A673 (cell line): ENCODE results near the gene PLTP. TPM values are rescaled to one million over a fixed set of nuclear protein-coding genes. Genes with fewer than 3 reads are reported as not detected.
"Not testable (repeated sequence)": the region's sequence is repeated elsewhere in the genome, so short reads cannot be mapped to it uniquely, and the experiment has no call there.

Experiments
- BruUV-seq: library from RNA; stranded (reverse); fragments of 400-500 nt; replicated peaks from 2 replicates; lab custom pipeline; 2021; lab: Mats Ljungman, UMichigan
- CTCF ChIA-PET: fragments of 300-600 bp; sonication (Branson Sonifier 250); formaldehyde crosslinking; loops from one replicate; lab custom pipeline; 2022; ENCODE audit warnings: antibody characterized with exemption; lab: Charles Lee
- POLR2A ChIA-PET: fragments of 300-600 bp; sonication (Branson Sonifier 250); formaldehyde crosslinking; loops from one replicate; lab custom pipeline; 2022; ENCODE audit warnings: antibody characterized with exemption; ENCODE audit not compliant: low non-redundant PET; lab: Charles Lee
- DNase-seq: peaks from one replicate; pipeline ENCODE4 v3.0.0-alpha.2; 2015; ENCODE audit warnings: low spot score
- H3K27ac ChIP-seq: fragments of 200-600 bp; sonication (generic); 2 replicates; pipeline ENCODE4 v1.5.1; 2016; ENCODE audit warnings: mixed run types, low read depth, mild to moderate bottlenecking, mixed read lengths, antibody characterized with exemption, low read length; ENCODE audit not compliant: poor library complexity, severe bottlenecking
- H3K27me3 ChIP-seq: fragments of 200-600 bp; sonication (generic); replicated peaks from 2 replicates; pipeline ENCODE4 v1.6.1; 2017; ENCODE audit warnings: mixed run types, low read depth, mild to moderate bottlenecking, mixed read lengths, antibody characterized with exemption, low read length; ENCODE audit not compliant: insufficient read depth, poor library complexity
- H3K36me3 ChIP-seq: fragments of 200-600 bp; sonication (generic); 2 replicates; pipeline ENCODE4 v1.6.1; 2016; ENCODE audit warnings: mixed run types, mild to moderate bottlenecking, mixed read lengths, antibody characterized with exemption, low read length; ENCODE audit not compliant: insufficient read depth, poor library complexity, severe bottlenecking
- H3K4me1 ChIP-seq: fragments of 200-600 bp; sonication (generic); 2 replicates; pipeline ENCODE4 v1.6.1; 2017; ENCODE audit warnings: mixed run types, mild to moderate bottlenecking, mixed read lengths, antibody characterized with exemption, low read length; ENCODE audit not compliant: insufficient read depth, poor library complexity, severe bottlenecking
- H3K4me3 ChIP-seq: fragments of 200-600 bp; sonication (generic); 2 replicates; pipeline ENCODE4 v1.5.1; 2016; ENCODE audit warnings: low read depth, mixed run types, mild to moderate bottlenecking, mixed read lengths, low read length; ENCODE audit not compliant: poor library complexity, severe bottlenecking
- H3K9me3 ChIP-seq: fragments of 200-600 bp; sonication (generic); 2 replicates; pipeline ENCODE4 v1.6.1; 2016; ENCODE audit warnings: mixed run types, low read depth, mild to moderate bottlenecking, mixed read lengths, antibody characterized with exemption, low read length; ENCODE audit not compliant: poor library complexity, severe bottlenecking
- CTCF ChIP-seq: fragments of 300-800, 200-600 bp; sonication (generic); conservative IDR thresholded peaks from 2 replicates; pipeline ENCODE4 v1.5.1; 2017; ENCODE audit warnings: low read depth, mild to moderate bottlenecking, antibody characterized with exemption, low read length, moderate library complexity, mixed read lengths
- EZH2 ChIP-seq: fragments of 200-600 bp; sonication (generic); IDR thresholded peaks from 2 replicates; pipeline ENCODE4 v1.6.1; 2017; ENCODE audit warnings: borderline replicate concordance, low read depth, mild to moderate bottlenecking, mixed read lengths, antibody characterized with exemption, low read length; ENCODE audit not compliant: poor library complexity, severe bottlenecking
- intact Hi-C: fragments of 100-400 bp; cut with micrococcal nuclease; formaldehyde crosslinking; loops from one replicate; pipeline ENCODE4 v1.10.0; 2022; ENCODE audit not compliant: unreplicated experiment
- total RNA-seq: library from RNA; stranded (reverse); gene quantifications from 2 replicates; pipeline ENCODE4 v1.2.3, GENCODE V29; 2021

The PLTP gene
- total RNA-seq, 1 experiment from 2014 or later = 58.3 TPM

- Histone ChIP-seq H3K27ac (peak within 1 kb of the TSS; percentile 100), H3K4me1 (peaks cover 36% of the 10 kb centered on the region), H3K27me3 (no peaks in the 10 kb centered on the region), H3K36me3 (peaks cover 20% of the 10 kb centered on the region), H3K4me3 (peak within 1 kb of the TSS; percentile 97), H3K9me3 (no peaks in the 10 kb centered on the region)
- no TSS peak for BruUV-seq
- POLR2A ChIA-PET = interaction anchor here (0.6 to 0.7 kb wide), 2 partner anchors 97 to 115 kb away, joined by 10 to 11 read pairs; no protein-coding TSS in a partner anchor
- no peak for TF ChIP-seq CTCF
- no peak for TF ChIP-seq EZH2
- CTCF ChIA-PET = interaction anchor here (0.7 to 0.8 kb wide), 2 partner anchors 35 to 187 kb away, joined by 4 to 6 read pairs; no protein-coding TSS in a partner anchor
- DNase-seq = peak; percentile 98
- intact Hi-C loops = no loop called here
These were observed 22.8 kb upstream of the PLTP start, which contains the start of gene PCIF1 for GRCh38 chr20:45934586-45935415. Gene PCIF1, plus strand, starts transcription at chr20:45934683. Its CDS starts 4,317 bp downstream, at chr20:45939000.

DNA sequence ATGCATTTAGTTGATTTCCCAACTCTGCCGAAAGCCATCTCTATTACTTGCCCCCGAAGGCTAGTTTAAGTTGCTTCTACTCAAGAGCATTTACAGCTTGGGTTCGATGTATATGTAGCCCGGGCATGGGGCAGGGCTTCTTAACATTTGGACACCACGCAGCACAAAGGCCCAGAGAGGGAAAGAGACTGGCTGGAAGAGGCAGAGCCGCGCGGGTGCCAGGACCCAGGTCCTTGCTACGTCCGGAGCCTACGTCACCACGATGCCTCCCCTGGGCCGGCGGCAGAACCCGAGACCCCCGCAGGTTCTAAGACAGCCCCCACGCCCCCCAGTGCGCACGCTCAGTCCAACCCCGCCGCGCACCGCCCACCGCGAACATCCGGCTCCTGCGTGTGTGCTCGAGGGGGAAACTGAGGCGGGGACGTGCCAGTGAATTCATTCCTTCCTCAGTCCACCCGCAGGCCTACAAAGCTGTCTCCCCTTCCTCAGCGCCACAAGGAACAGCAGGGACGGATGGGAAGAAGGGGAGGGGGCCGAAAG, 22.2 kb upstream of the PLTP start:
- ChIA-PET CTCF (interaction anchor here (0.8 kb wide), 1 partner anchor 36 kb away, joined by 4 read pairs; no protein-coding TSS in a partner anchor), POLR2A (interaction anchor here (0.5 kb wide), 1 partner anchor 430 kb away, joined by 3 read pairs; no protein-coding TSS in a partner anchor)
- intact Hi-C loops = no loop called here
- BruUV-seq = TSS peak; percentile 77
- H3K9me3 ChIP-seq = no peaks in the 10 kb centered on the region
- H3K27ac ChIP-seq = peak overlapping the region; percentile 100
- peak overlapping the region; percentile 97 for H3K4me3 ChIP-seq
- peaks cover 13% of the 10 kb centered on the region for H3K36me3 ChIP-seq
- TF ChIP-seq CTCF (no peak), EZH2 (no peak)
- H3K27me3 ChIP-seq = no peaks in the 10 kb centered on the region
- peaks cover 32% of the 10 kb centered on the region for H3K4me1 ChIP-seq
- peak; percentile 79 for DNase-seq

GRCh38 chr20:45933266-45934045, 21.5 kb upstream of the PLTP start:
- intact Hi-C loops = loop anchor here (1.0 kb wide), 1 partner anchor 23 kb away; no protein-coding TSS in a partner anchor
- Histone ChIP-seq H3K4me1 (peaks cover 29% of the 10 kb centered on the region), H3K27ac (peak overlapping the region; percentile 100), H3K27me3 (no peaks in the 10 kb centered on the region), H3K4me3 (peak overlapping the region; percentile 97), H3K36me3 (peaks cover 12% of the 10 kb centered on the region), H3K9me3 (no peaks in the 10 kb centered on the region)
- ChIA-PET CTCF (no interaction called here), POLR2A (interaction anchor here (0.5 kb wide), 2 partner anchors 11 to 431 kb away, joined by 3 to 7 read pairs; no protein-coding TSS in a partner anchor)
- DNase-seq = peak; percentile 94
- TF ChIP-seq CTCF (peak; percentile 40), EZH2 (no peak)
- no TSS peak for BruUV-seq

DNA sequence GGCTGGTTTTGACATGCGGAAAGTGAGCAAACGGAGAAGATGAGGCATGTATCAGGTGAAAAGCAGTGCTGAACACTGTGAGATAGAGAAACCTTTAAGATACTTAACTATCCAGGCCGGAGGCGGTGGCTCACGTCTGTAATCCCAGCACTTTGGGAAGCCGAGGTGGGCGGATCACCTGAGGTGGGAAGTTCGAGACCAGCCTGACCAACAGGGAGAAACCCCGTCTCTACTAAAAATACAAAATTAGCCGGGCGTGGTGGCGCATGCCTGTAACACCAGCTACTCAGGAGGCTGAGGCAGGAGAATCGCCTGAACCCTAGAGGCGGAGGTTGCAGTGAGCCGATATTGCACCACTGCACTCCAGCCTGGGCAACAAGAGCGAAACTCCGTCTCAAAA, 19.7 kb upstream of the PLTP start:
- intact Hi-C loops, H3K27ac ChIP-seq, POLR2A ChIA-PET, BruUV-seq, H3K9me3 ChIP-seq, H3K36me3 ChIP-seq, H3K27me3 ChIP-seq, CTCF ChIA-PET, DNase-seq, H3K4me3 ChIP-seq: not testable (repeated sequence)
- peaks cover 14% of the 10 kb centered on the region for H3K4me1 ChIP-seq
